DMS 273 treated with DMSO at 0.1 percent for 48 hours (cell line): ENCODE results near the gene RAB7B.

ENCODE experiments used
- DNase-seq: peaks from one replicate; lab custom pipeline; 2025; lab: John Stamatoyannopoulos, UW

Gene RAB7B

GRCh38 chr1:205973377-205974232 lies 29.6 kb downstream of the RAB7B start:
- no peak for DNase-seq

- DNase-seq = no peak
Observed at GRCh38 chr1:205972491-205973168, 30.6 kb downstream of the RAB7B start.

- DNase-seq = no peak
Observed at GRCh38 chr1:205972081-205972480, 31.1 kb downstream of the RAB7B start.

- no peak for DNase-seq
Observed at GRCh38 chr1:205971082-205971481, 32.1 kb downstream of the RAB7B start.

GRCh38 chr1:205970486-205970885 lies 32.7 kb downstream of the RAB7B start:
- DNase-seq = no peak

- DNase-seq = no peak
Observed at GRCh38 chr1:205969229-205969628, 34.0 kb downstream of the RAB7B start.

- DNase-seq = no peak
Observed at GRCh38 chr1:205967554-205968335, 35.5 kb downstream of the RAB7B start.

GRCh38 chr1:205965036-205965884 lies 37.9 kb downstream of the RAB7B start:
- no peak for DNase-seq

- DNase-seq = no peak
Observed at GRCh38 chr1:205963352-205964155, 39.6 kb downstream of the RAB7B start.

GRCh38 chr1:205962821-205963221 lies 40.4 kb downstream of the RAB7B start:
- DNase-seq = no peak

- DNase-seq = no peak
Observed at GRCh38 chr1:205961991-205962820, 41.0 kb downstream of the RAB7B start.

GRCh38 chr1:205961405-205961804 lies 41.8 kb downstream of the RAB7B start:
- DNase-seq = no peak

GRCh38 chr1:205959789-205960188 lies 43.4 kb downstream of the RAB7B start:
- DNase-seq = no peak

GRCh38 chr1:205955499-205955898 lies 47.7 kb downstream of the RAB7B start:
- no peak for DNase-seq

GRCh38 chr1:205954819-205955404 lies 48.3 kb downstream of the RAB7B start:
- no peak for DNase-seq

- DNase-seq = no peak
Observed at GRCh38 chr1:205951746-205952145, 51.4 kb downstream of the RAB7B start.

GRCh38 chr1:205950826-205951549 lies 52.2 kb downstream of the RAB7B start:
- DNase-seq = no peak

- DNase-seq = no peak
Observed at GRCh38 chr1:205950280-205950679, 52.9 kb downstream of the RAB7B start.

- no peak for DNase-seq
Observed at GRCh38 chr1:205949753-205950152, 53.4 kb downstream of the RAB7B start.
